Transverse colon (tissue), 3 donors: Measurements from ENCODE around the gene RBM11.

Source experiments
- CTCF ChIP-seq, 5 experiments: fragments of 200-600 bp in 3 of 5; fragments of 450-650 bp in 2 of 5; sonication (generic) in 3 of 5; IDR thresholded peaks; 1 replicate in 2 of 5; 2 replicates in 3 of 5; pipeline ENCODE4 v1.5.1; 2016 to 2017; ENCODE audit warnings: antibody characterized with exemption in 5 of 5, inconsistent platforms in 3 of 5, mild to moderate bottlenecking in 2 of 5, moderate library complexity in 1 of 5
- POLR2A ChIP-seq: fragments of 450-650 bp; IDR thresholded peaks from one replicate; pipeline ENCODE4 v1.6.1; 2016; ENCODE audit warnings: antibody characterized with exemption, mild to moderate bottlenecking, moderate library complexity

GRCh38 chr21:14245711-14246110 is 29.8 kb downstream of the RBM11 start:
- no peak for TF ChIP-seq POLR2A
- no peak for TF ChIP-seq CTCF (IDR thresholded peaks at IDR 0.05)
